Endodermal cell (in vitro differentiated cells): ENCODE results near the gene NSMCE4A. TPM values are rescaled to one million over a fixed set of nuclear protein-coding genes. Genes with fewer than 3 reads are reported as not detected.
"Not testable (repeated sequence)": the region's sequence is repeated elsewhere in the genome, so short reads cannot be mapped to it uniquely, and the experiment has no call there.

Experiments
- DNase-seq: peaks from one replicate; pipeline ENCODE4 v3.0.0-alpha.2; 2017
- H3K27ac ChIP-seq: 2 replicates; pipeline ENCODE4 v1.5.1; 2013; ENCODE audit warnings: mild to moderate bottlenecking, low read depth, low read length, moderate library complexity
- H3K27me3 ChIP-seq: 2 replicates; pipeline ENCODE4 v1.6.1; 2013; ENCODE audit warnings: mild to moderate bottlenecking, low read length, moderate library complexity; ENCODE audit not compliant: insufficient read depth, control insufficient read depth, poor library complexity, severe bottlenecking
- H3K36me3 ChIP-seq: 2 replicates; pipeline ENCODE4 v1.7.0; 2013; ENCODE audit warnings: mild to moderate bottlenecking, low read length, moderate library complexity; ENCODE audit not compliant: control insufficient read depth, insufficient read depth
- H3K4me1 ChIP-seq: one replicate; pipeline ENCODE4 v1.7.0; 2013; ENCODE audit warnings: low read length; ENCODE audit not compliant: control insufficient read depth, insufficient read depth
- H3K4me3 ChIP-seq: 2 replicates; pipeline ENCODE4 v1.5.1; 2013; ENCODE audit warnings: mild to moderate bottlenecking, low read length, moderate library complexity
- H3K9ac ChIP-seq: 2 replicates; pipeline ENCODE4 v1.6.1; 2013; ENCODE audit warnings: mild to moderate bottlenecking, low read length, moderate library complexity; ENCODE audit not compliant: poor library complexity, severe bottlenecking; ENCODE audit errors: extremely low read depth
- H3K9me3 ChIP-seq: 2 replicates; pipeline ENCODE4 v1.6.1; 2013; ENCODE audit warnings: mild to moderate bottlenecking, low read length, moderate library complexity; ENCODE audit not compliant: control insufficient read depth
- H3K27ac Mint-ChIP-seq: 2 replicates; pipeline ENCODE4 v1.8.0; 2020; ENCODE audit warnings: mixed read lengths
- H3K27me3 Mint-ChIP-seq: 2 replicates; pipeline ENCODE4 v1.8.0; 2021; ENCODE audit warnings: mild to moderate bottlenecking, mixed read lengths; ENCODE audit not compliant: insufficient read depth
- H3K36me3 Mint-ChIP-seq: 2 replicates; pipeline ENCODE4 v1.8.0; 2020; ENCODE audit warnings: low read depth, mixed read lengths
- H3K4me1 Mint-ChIP-seq: 2 replicates; pipeline ENCODE4 v1.8.0; 2020; ENCODE audit warnings: mixed read lengths
- H3K4me3 Mint-ChIP-seq: 2 replicates; pipeline ENCODE4 v1.8.0; 2020; ENCODE audit warnings: mild to moderate bottlenecking, moderate library complexity, mixed read lengths
- H3K9me3 Mint-ChIP-seq: 2 replicates; pipeline ENCODE4 v1.8.0; 2020; ENCODE audit warnings: mild to moderate bottlenecking, mixed read lengths
- WGBS, 2 experiments: methylation state at CpG; one replicate each; pipeline versions ENCODE4 v1.1.5 to v1.1.7; 2013; ENCODE audit warnings: missing lambda C conversion rate in 2 of 2, mixed read lengths in 1 of 2; ENCODE audit not compliant: insufficient coverage in 1 of 2, insufficient read length in 1 of 2; 5-methylcytosine and 5-hydroxymethylcytosine counted together
- total RNA-seq, 2 donors: library from RNA; stranded (reverse); fragmentation: NEBNext Ultra II Directional in 1 of 2; extraction: Animal tissue kit (Norgen Biotek cat#: 25700) in 1 of 2; gene quantifications; 2 replicates in 1 of 2; 3 replicates in 1 of 2; pipeline ENCODE4 v1.2.1, GENCODE V29; 2021
- TF ChIP-seq, protein P1 (sequence below): fragments of 200-600 bp; sonication (generic); conservative IDR thresholded peaks from 2 replicates; pipeline ENCODE4 v1.5.0; 2021; ENCODE audit warnings: antibody characterized with exemption, mild to moderate bottlenecking

Gene NSMCE4A
- total RNA-seq, 2 donors from 2014 or later: 55.3 to 69.7 TPM

DNA sequence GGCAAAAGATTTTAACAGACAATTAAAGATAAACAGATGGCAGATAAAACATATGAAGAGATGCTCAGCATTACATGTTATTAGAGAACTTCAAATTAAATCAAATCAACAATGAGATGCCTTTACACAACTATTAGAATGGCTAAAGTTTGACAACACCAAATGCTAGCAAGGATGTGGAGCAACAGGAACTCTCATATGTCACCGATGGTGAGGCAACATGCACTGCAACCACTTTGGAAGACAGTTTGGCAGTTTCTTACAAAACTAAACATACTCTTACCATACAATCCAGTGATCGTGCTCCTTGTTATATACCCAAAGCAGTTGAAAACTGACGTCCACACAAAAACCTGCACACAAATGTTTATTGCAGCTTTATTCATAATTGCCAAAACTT is 33.5 kb downstream of the NSMCE4A start:
- Mint-ChIP-seq H3K4me1 (no peaks in the 10 kb centered on the region), H3K4me3 (no peak overlapping the region)

DNA sequence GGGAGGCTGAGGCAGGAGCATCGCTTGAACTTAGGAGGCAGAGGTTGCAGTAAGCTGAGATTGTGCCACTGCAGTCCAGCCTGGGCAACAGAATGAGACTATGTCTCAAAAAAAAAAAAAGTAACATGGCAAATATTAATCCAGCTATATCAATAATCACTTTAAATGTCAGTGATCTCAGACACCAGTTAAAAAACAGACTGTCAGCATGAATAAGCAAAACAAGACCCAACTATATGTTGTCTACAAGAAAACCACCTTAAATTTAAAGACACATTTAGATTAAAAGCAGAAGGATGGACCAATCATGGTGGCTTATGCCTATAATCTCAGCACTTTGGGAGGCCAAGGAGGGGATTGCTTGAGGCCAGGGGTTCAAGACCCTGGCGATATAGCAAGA is 38.7 kb downstream of the NSMCE4A start:
- Histone ChIP-seq H3K27ac (no peak overlapping the region), H3K9me3 (peaks cover under 1% of the 10 kb centered on the region), H3K4me1 (no peaks in the 10 kb centered on the region), H3K9ac (no peak overlapping the region), H3K36me3 (no peaks in the 10 kb centered on the region), H3K27me3 (no peaks in the 10 kb centered on the region), H3K4me3 (no peak overlapping the region)
- peaks cover 13% of the 10 kb centered on the region for H3K9me3 Mint-ChIP-seq
- no peak overlapping the region for H3K4me3 Mint-ChIP-seq
- peaks cover 10% of the 10 kb centered on the region for H3K36me3 Mint-ChIP-seq
- H3K27me3 Mint-ChIP-seq: peaks cover 4% of the 10 kb centered on the region
- peaks cover 4% of the 10 kb centered on the region for H3K4me1 Mint-ChIP-seq
- no peak overlapping the region for H3K27ac Mint-ChIP-seq
- WGBS, 2 experiments: 80 to 93% methylated on average over 1 to 2 of the region's 2 CpGs
- DNase-seq: no peak
- TF ChIP-seq, protein P1, sequence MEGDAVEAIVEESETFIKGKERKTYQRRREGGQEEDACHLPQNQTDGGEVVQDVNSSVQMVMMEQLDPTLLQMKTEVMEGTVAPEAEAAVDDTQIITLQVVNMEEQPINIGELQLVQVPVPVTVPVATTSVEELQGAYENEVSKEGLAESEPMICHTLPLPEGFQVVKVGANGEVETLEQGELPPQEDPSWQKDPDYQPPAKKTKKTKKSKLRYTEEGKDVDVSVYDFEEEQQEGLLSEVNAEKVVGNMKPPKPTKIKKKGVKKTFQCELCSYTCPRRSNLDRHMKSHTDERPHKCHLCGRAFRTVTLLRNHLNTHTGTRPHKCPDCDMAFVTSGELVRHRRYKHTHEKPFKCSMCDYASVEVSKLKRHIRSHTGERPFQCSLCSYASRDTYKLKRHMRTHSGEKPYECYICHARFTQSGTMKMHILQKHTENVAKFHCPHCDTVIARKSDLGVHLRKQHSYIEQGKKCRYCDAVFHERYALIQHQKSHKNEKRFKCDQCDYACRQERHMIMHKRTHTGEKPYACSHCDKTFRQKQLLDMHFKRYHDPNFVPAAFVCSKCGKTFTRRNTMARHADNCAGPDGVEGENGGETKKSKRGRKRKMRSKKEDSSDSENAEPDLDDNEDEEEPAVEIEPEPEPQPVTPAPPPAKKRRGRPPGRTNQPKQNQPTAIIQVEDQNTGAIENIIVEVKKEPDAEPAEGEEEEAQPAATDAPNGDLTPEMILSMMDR: no peak

More for the DNA sequence above, 33.5 kb downstream of the NSMCE4A start:
- 88 to 89% methylated on average over 1 to 3 of the region's 3 CpGs for WGBS, 2 experiments
- H3K27me3 Mint-ChIP-seq: peaks cover 4% of the 10 kb centered on the region
- no peak overlapping the region for H3K27ac ChIP-seq
- no peak overlapping the region for H3K4me3 ChIP-seq
- TF ChIP-seq, protein P1: no peak
- H3K27ac Mint-ChIP-seq: no peak overlapping the region
- peaks cover 13% of the 10 kb centered on the region for H3K9me3 Mint-ChIP-seq
- H3K36me3 Mint-ChIP-seq: no peaks in the 10 kb centered on the region
- no peaks in the 10 kb centered on the region for H3K36me3 ChIP-seq
- no peaks in the 10 kb centered on the region for H3K27me3 ChIP-seq
- H3K9ac ChIP-seq: no peak overlapping the region
- DNase-seq: no peak
- H3K4me1 ChIP-seq: no peaks in the 10 kb centered on the region
- H3K9me3 ChIP-seq: peaks cover 6% of the 10 kb centered on the region

DNA sequence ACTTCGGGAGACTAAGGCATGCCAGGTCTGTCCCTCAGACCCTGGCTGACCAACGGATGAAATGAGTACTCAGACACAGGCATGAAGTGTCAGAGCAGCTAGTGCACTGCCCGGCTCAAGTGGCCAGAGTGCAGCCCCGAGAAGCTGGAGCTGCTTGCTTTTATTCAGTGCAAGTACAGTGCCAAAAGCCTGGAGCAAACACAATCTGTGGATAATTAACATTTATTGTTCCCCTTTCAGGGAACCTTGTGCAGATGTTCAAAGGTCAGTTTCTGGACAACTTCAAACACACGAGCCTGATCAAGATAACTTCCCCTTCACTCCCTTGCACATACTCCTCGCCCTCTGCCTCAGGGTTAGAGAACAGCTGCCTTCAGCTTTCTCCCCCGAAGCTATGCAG is 39.3 kb downstream of the NSMCE4A start:
- no peak for DNase-seq
- Mint-ChIP-seq H3K9me3 (peaks cover 12% of the 10 kb centered on the region), H3K27ac (no peak overlapping the region), H3K36me3 (peaks cover 10% of the 10 kb centered on the region), H3K4me1 (peaks cover 9% of the 10 kb centered on the region), H3K27me3 (peaks cover 4% of the 10 kb centered on the region), H3K4me3 (no peak overlapping the region)
- Histone ChIP-seq H3K27me3 (no peaks in the 10 kb centered on the region), H3K4me3 (no peak overlapping the region), H3K27ac (no peak overlapping the region), H3K9me3 (no peaks in the 10 kb centered on the region), H3K9ac (no peak overlapping the region), H3K4me1 (peaks cover 4% of the 10 kb centered on the region), H3K36me3 (no peaks in the 10 kb centered on the region)
- TF ChIP-seq, protein P1: no peak
- 93 to 95% methylated on average over 7 of the region's 7 CpGs for WGBS, 2 experiments

DNA sequence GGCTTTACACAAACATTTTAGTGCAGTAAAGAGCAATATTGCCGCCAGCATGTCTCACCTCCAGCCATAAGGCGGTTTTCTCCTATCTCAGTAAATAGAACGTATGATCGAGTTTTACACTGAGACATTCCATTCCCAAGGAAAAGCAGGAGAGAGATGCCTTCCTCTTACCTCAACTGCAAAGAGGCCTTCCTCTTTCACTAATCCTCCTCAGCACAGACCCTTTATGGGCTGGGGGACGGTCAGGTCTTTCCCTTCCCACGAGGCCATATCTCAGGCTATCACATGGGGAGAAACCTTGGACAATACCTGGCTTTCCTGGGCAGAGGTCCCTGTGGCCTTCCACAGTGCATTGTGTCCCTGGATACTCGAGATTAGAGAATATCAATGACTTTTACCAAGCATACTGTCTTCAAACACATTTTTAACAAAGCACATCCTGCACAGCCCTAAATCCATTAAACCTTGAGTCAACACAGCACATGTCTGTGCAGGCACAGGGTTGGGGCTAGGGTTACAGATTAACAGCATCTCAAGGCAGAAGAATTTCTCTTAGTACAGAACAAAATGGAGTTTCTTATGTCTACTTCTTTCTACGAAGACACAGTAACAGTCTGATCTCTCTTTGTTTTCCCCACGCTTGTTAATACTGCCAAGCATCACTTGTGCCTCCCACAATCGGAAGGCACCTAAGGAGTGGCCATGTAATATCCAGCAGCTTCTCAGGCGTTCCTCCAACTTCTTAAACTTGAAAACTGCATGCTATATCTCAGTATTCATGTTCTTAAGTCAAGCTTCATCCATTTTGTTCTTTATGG is 44.5 kb downstream of the NSMCE4A start:
- not testable (repeated sequence) for H3K9ac ChIP-seq, H3K27me3 ChIP-seq, H3K27me3 Mint-ChIP-seq, H3K27ac ChIP-seq, H3K36me3 ChIP-seq, H3K9me3 Mint-ChIP-seq, H3K9me3 ChIP-seq, DNase-seq
- 79 to 87% methylated on average over 11 of the region's 11 CpGs for WGBS, 2 experiments
- peaks cover 18% of the 10 kb centered on the region for H3K4me1 ChIP-seq
- peaks cover 24% of the 10 kb centered on the region for H3K4me1 Mint-ChIP-seq
- peak overlapping the region; percentile 86 for H3K27ac Mint-ChIP-seq
- peak overlapping the region; percentile 92 for H3K4me3 Mint-ChIP-seq
- H3K36me3 Mint-ChIP-seq: peaks cover 11% of the 10 kb centered on the region
- peak overlapping the region; percentile 56 for H3K4me3 ChIP-seq

DNA sequence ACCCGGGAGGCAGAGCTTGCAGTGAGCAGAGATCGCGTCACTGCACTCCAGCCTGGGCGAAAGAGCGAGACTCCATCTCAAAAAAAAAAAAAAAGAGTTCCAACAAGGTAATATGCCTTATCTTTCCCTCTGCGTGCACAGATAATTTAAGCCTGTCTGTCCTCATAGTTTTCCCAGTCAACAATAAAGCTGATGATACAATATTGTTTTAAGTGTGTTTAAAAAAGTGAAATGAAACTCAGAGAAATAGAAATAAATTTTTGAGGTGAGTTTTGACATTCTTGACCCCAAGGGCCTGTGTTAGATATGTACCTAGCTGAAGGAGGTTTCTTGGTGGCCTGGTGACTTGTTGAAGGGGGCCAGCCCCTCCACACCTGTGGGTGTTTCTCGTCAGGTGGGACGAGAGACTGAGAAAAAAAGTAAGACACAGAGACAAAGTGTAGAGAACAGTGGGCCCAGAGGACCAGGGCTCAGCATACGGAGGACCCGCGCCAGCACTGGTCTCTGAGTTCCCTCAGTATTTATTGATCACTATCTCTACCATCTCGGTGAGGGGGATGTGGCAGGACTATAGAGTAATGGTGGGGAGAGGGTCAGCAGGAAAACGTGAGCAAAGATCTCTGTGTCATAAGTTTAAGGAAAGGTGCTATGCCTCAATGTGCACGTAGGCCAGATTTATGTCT is 45.3 kb downstream of the NSMCE4A start:
- H3K9me3 Mint-ChIP-seq, H3K27me3 ChIP-seq, H3K27ac ChIP-seq, H3K9ac ChIP-seq, DNase-seq, H3K9me3 ChIP-seq, H3K27me3 Mint-ChIP-seq, H3K36me3 ChIP-seq: not testable (repeated sequence)
- Mint-ChIP-seq H3K27ac (peak overlapping the region; percentile 86), H3K36me3 (peaks cover 14% of the 10 kb centered on the region), H3K4me1 (peaks cover 24% of the 10 kb centered on the region), H3K4me3 (peak overlapping the region; percentile 92)
- WGBS, 2 experiments: 91 to 96% methylated on average over 6 to 13 of the region's 14 CpGs
- H3K4me1 ChIP-seq: peaks cover 18% of the 10 kb centered on the region
- peak overlapping the region; percentile 56 for H3K4me3 ChIP-seq
